Endometrial microvascular endothelial cells (primary cell): ENCODE measurements around the gene TSPYL4. TPM values are rescaled to one million over a fixed set of nuclear protein-coding genes. Genes with fewer than 3 reads are reported as not detected.

Experiments used
- in situ Hi-C: cut with HindIII; loops from 2 replicates; pipeline ENCODE4 v1.10.0; 2017; ENCODE audit warnings: low sequenced_read_pairs, low pct_unique_long_range_greater_than_20kb; ENCODE audit errors: inconsistent ontology term
- total RNA-seq: library from RNA; depleted of rRNA; stranded (reverse); fragments of >200 nt; gene quantifications from one replicate; pipeline ENCODE4 v1.2.3, GENCODE V29; 2015; ENCODE audit errors: inconsistent ontology term

The TSPYL4 gene
- total RNA-seq, 1 donor from 2014 or later = 21.4 TPM

GRCh38 chr6:116278481-116278829, 24.6 kb upstream of the TSPYL4 start:
- in situ Hi-C loops = no loop called here

DNA sequence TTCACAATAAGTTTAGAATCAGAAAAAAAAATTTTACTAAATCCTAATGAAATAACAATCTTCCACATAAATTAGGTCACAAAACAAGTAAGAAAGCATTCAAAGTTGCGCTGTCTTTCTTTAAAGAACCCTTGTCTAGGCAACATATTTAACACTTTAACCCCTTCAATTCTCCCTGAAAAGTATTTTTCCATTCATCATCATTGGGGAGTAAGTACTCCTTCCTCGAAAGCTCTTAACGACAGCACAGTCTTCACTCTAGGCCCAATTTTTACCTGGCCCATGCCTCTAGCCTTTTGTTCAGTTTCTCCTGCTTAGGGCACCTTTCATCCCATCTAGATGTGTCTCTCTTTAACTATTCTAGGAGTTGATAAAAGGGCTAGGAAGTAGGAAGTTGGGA, 23.2 kb upstream of the TSPYL4 start:
- in situ Hi-C loops = no loop called here

DNA sequence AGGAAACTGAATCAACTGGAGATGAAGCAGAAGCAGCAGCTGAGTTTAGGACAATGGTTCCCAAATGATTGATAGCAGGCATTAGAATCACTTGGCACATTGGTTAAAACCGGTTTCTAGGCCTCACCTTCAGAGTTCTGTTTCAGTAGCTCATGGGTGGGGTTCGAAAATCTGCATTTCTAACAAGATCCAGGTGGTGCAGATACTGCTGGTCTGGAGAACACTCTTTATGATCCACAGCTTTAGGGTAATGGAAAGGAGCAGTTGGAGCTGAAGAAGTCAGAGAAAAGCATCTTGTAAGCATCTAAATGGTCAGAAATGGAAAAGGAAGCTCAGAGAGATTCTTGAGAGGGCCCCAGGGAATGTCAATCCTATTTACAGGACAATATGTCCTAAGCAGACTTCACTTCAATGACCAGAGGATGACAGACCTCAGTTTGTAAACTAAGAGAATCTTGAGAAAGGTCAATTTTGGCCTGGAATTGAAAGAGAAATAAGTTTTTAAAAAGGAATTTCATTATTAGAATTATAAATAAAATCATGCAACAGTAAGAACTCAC, 17.4 kb upstream of the TSPYL4 start:
- in situ Hi-C loops = no loop called here

DNA sequence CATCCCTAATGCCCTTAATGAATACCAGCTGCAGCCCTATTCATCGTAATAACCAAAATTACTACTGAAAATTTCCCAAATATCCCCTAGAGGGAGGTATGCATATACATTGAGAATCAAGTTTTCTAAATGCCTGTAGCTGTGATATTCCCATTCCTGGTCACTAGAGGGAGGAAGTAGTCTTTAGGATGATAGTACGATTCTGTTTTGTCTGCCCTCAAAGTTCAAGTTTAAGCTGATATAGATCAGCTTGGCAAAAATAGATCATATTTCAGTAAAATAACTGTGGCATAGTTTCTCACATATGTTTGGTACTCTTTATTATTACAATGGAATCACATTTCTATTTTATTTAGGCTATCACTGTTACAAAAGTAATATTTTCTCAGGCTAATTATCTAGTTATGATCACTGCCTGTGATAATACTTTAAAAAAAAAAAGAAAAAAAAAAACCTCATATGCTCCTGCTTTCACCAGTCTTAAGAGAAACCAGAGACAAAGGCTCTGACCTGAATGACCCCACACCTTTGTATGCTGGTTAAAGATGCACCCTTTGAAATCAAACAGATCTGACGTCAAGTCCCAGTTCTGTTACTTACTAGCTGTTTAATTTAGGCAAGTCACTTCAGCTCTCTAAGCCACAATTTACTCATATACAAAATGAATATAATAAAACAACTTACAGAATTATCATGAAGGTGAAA, 14.9 kb upstream of the TSPYL4 start:
- in situ Hi-C loops = no loop called here

GRCh38 chr6:116267836-116268588, 14.1 kb upstream of the TSPYL4 start:
- in situ Hi-C loops = no loop called here

DNA sequence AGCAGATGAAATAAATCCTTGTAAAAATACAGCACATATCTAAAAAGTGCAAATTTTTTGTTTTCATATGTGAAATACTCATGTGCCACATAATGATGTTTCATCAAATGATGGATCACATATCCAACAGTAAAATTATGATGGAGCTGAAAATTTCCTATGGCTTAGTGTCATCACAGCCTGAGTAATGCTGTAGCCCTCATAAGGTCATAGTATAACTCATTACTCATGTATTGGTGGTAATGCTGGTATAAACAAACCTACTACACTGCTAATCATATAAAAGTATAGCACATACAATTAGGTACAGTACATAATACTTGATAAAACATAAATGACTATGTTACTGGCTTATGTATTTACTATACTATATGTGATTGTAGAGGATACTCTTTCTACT, 12.9 kb upstream of the TSPYL4 start:
- in situ Hi-C loops = no loop called here

- in situ Hi-C loops = no loop called here
Observed at GRCh38 chr6:116265041-116265829, 11.4 kb upstream of the TSPYL4 start.

DNA sequence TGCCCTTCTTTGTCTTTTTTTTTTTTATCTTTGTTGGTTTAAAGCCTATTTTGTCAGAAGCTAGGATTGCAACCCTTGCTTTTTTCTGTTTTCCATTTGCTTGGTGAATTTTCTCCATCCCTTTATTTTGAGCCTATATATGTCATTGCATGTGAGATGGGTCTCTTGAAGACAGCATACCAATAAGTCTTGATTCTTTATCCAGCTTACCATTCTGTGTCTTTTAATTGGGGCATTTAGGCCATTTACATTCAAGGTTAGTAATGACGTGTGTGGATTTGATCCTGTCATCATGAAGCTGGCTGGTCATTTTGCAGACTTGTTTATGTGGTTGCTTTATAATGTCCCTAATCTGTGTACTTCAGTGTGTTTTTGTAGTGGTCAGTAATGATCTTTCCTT, 9.5 kb upstream of the TSPYL4 start:
- in situ Hi-C loops = no loop called here

DNA sequence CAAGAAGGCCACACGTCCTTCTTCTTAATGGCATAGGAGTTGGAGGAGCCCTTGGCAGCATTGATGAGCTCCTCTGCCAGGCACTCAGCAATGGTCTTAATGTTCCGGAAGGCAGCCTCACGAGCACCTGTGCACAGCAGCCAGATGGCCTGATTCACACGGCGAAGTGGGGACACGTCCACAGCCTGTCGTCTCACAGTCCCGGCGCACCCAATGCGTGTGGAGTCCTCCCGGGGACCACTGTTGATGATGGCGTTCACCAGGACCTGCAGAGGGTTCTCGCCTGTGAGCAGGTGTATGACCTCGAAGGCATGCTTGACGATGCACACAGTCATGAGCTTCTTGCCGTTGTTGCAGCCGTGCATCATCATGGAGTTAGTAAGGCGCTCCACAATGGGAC, 4.6 kb upstream of the TSPYL4 start:
- in situ Hi-C loops = no loop called here

GRCh38 chr6:116256694-116257093, 2.8 kb upstream of the TSPYL4 start:
- in situ Hi-C loops = no loop called here

GRCh38 chr6:116255246-116255800, 1.4 kb upstream of the TSPYL4 start:
- in situ Hi-C loops = no loop called here

DNA sequence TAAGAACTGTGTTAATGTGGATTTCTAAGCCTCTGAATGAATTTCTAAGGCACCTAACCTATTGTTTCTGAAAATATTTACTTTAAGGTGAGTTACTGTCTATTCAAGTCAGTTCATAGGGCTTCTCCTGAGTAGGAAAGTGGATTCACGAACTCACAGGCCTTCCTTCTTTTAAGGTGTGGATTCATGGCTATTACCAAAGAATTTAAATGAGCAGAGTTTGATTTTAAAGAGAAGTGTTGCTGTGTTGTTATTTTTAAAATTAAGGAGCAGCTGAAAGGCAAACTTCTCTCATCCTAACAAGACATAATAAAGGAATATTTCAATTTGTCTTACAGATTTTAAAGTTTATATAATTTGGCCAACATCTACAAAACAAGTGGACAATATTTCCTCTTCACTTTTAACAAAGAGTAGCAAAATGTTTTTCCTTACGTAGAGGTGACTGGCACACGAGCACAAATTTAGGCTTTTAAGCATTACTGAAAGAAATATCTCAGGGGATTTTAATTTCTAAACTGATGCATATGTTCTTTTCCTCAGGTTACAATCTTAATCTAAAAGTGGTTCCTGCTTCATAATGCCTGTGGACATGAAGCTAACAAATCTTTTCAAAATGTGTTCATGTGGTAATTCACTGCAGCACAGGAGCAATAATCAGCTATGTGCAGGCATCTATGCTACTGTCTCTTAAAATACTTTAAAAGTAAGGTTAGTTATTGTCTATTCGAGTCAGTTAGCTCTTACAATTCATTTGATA, 602 bp upstream of the TSPYL4 start:
- in situ Hi-C loops = no loop called here

- in situ Hi-C loops = no loop called here
Observed at GRCh38 chr6:116253188-116253504, 729 bp downstream of the TSPYL4 start.

DNA sequence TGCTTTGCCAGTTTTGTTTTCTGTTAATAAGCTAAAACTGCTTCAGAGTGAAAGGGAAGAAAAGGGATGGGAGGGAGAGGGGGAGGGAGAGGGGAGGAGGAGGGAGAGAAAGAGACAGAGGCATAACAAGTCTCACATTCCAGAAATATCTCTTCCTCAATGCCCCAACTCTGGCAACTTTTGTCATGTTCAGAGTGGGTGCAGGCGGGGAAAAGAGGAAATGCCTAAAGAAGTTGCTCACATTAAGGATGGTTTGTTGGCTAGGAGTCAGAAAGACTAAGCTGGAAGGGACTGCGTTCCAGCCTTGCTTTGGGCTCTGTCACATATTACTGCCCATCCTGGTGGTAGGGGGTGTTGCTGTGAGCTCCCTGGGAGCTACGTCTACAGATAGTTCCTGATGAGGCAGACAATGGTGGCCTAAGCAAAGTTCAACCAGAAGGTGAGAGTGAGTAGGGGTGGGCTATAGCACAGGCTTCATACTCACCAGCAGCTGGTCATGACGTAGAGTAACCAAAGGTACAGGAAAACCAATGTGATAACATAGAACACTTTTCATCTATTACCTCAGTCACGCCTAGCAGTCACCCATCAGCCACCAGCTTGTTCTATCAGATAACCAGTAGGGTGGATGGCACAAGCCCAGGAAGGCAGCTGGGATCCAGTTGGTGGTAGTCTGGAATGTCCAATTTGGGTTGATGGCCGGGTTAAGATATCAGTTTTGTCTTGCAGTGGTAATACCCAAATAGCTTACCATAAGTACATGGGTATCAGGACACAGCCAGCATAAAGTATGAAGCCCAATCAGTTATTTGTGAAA, 2.1 kb downstream of the TSPYL4 start:
- in situ Hi-C loops = no loop called here

DNA sequence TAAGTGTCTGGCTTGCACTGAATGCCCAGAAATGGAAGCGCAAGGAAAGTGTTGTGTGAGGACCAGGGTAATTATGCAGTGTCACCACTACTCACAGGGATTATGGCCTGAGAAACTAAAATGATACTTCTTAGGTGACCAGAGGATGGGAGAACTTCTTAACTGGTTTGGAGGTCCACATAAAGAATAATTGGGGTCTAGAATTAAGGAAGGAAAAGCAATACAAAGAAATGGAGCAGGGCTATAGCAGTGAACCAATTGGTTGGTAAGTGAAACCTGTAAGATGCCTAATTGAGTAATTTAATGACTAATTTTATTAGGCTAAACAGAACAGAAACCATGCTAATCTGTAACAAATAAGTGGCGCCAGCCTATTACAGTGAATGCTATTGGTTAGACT, 5.3 kb downstream of the TSPYL4 start:
- in situ Hi-C loops = no loop called here

DNA sequence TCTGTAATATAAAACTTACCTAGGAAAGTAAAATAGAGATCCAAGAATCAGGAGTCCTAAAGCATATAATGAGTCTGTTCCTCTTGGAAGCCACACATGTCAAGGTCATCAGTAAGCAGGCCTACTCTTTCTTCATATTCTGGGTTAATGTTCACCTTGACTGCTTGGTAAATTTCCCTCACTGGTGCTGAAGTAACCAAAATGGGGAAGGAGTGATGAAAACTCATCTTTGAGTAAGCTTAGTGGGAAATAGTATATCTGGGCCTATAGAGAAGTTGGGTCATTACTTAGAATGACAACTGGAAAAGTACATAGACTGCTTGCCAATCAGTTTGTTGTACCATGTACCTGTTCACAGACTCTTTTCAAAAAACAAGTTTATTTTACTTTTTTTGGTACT, 6.6 kb downstream of the TSPYL4 start:
- in situ Hi-C loops = no loop called here

GRCh38 chr6:116246089-116246488, 7.8 kb downstream of the TSPYL4 start:
- in situ Hi-C loops = no loop called here

GRCh38 chr6:116244284-116244683, 9.6 kb downstream of the TSPYL4 start:
- in situ Hi-C loops = no loop called here
